Endothelial cell of umbilical vein (primary cell): ENCODE measurements around the gene KIF5C. TPM values are rescaled to one million over a fixed set of nuclear protein-coding genes. Genes with fewer than 3 reads are reported as not detected.

Experiments
- BruUV-seq: library from RNA; stranded (reverse); fragments of 400-500 nt; replicated peaks from 2 replicates; lab custom pipeline; 2021; lab: Mats Ljungman, UMichigan
- CTCF ChIA-PET: fragments of 300-600, 350-600 bp; sonication (Branson Sonifier 250); formaldehyde crosslinking; loops from one replicate; lab custom pipeline; 2021; ENCODE audit warnings: antibody characterized with exemption, inconsistent platforms; lab: Charles Lee
- POLR2A ChIA-PET: fragments of 300-600, 350-600 bp; sonication (Branson Sonifier 250); formaldehyde crosslinking; loops from one replicate; lab custom pipeline; 2021; ENCODE audit warnings: antibody characterized with exemption, inconsistent platforms; lab: Charles Lee
- DNase-seq: peaks from one replicate; pipeline ENCODE4 v3.0.0-alpha.2; 2011; ENCODE audit warnings: low read depth, low spot score
- FAIRE-seq: peaks from 2 replicates; lab custom pipeline; 2011; peaks lifted over from hg19 to GRCh38; lab: Jason Lieb, UNC
- H2AFZ ChIP-seq: 2 replicates; pipeline ENCODE4 v1.6.0; 2012; ENCODE audit warnings: low read depth, low read length, control low read depth, inconsistent platforms
- H3K27ac ChIP-seq: 2 replicates; pipeline ENCODE4 v1.5.1; 2011; ENCODE audit warnings: low read depth, mild to moderate bottlenecking, control low read depth, low read length, moderate library complexity; ENCODE audit not compliant: insufficient read depth
- H3K27me3 ChIP-seq, 2 experiments: 2 replicates each; pipeline versions ENCODE4 v1.6.0 to v1.6.1; 2011; ENCODE audit warnings: low read length in 2 of 2, mixed read lengths in 1 of 2; ENCODE audit not compliant: control insufficient read depth in 2 of 2, insufficient read depth in 2 of 2
- H3K36me3 ChIP-seq, 2 experiments: 2 replicates in 1 of 2; 3 replicates in 1 of 2; pipeline ENCODE4 v1.5.1; 2011; ENCODE audit warnings: low read length in 2 of 2, mild to moderate bottlenecking in 1 of 2, moderate library complexity in 1 of 2; ENCODE audit not compliant: control insufficient read depth in 2 of 2, insufficient read depth in 2 of 2; ENCODE audit errors: extremely low read depth in 1 of 2
- H3K4me1 ChIP-seq: 3 replicates; pipeline ENCODE4 v1.5.1; 2011; ENCODE audit warnings: mild to moderate bottlenecking, low read length; ENCODE audit not compliant: control insufficient read depth, insufficient read depth; ENCODE audit errors: extremely low read depth
- H3K4me2 ChIP-seq: 2 replicates; pipeline ENCODE4 v1.6.1; 2011; ENCODE audit warnings: low read length, control low read depth, mixed read lengths; ENCODE audit not compliant: insufficient read depth
- H3K4me3 ChIP-seq, 3 experiments: fragments of 200-600 bp in 1 of 3; sonication (generic), shearing (Covaris generic) in 1 of 3; replicated peaks in 1 of 3; 2 replicates each; pipeline ENCODE4 v1.5.1; 2011 to 2016; ENCODE audit warnings: control low read depth in 3 of 3, low read length in 3 of 3, mild to moderate bottlenecking in 2 of 3, inconsistent platforms in 1 of 3, low read depth in 1 of 3, moderate library complexity in 1 of 3; ENCODE audit not compliant: insufficient read depth in 1 of 3
- H3K79me2 ChIP-seq: 2 replicates; pipeline ENCODE4 v1.6.0; 2012; ENCODE audit warnings: low read length, inconsistent platforms; ENCODE audit not compliant: control insufficient read depth, insufficient read depth
- H3K9ac ChIP-seq: replicated peaks from 2 replicates; pipeline ENCODE3; 2011; ENCODE audit warnings: low read length, control low read depth; ENCODE audit not compliant: insufficient read depth; ENCODE audit errors: extremely low read depth
- H3K9me1 ChIP-seq: replicated peaks from 3 replicates; pipeline ENCODE4 v1.6.0; 2011; ENCODE audit warnings: mild to moderate bottlenecking, low read length; ENCODE audit not compliant: control insufficient read depth, insufficient read depth; ENCODE audit errors: extremely low read depth
- H3K9me3 ChIP-seq: replicated peaks from 2 replicates; pipeline ENCODE4 v1.5.1; 2012; ENCODE audit warnings: low read length, inconsistent platforms; ENCODE audit not compliant: control insufficient read depth, insufficient read depth
- H4K20me1 ChIP-seq: replicated peaks from 2 replicates; pipeline ENCODE3; 2011; ENCODE audit warnings: mild to moderate bottlenecking, low read length; ENCODE audit not compliant: control insufficient read depth, insufficient read depth; ENCODE audit errors: extremely low read depth
- EZH2 ChIP-seq: IDR thresholded peaks from 2 replicates; pipeline ENCODE4 v1.6.1; 2012; ENCODE audit warnings: borderline replicate concordance, low read depth, mild to moderate bottlenecking, moderate library complexity, low read length, inconsistent platforms; ENCODE audit not compliant: severe bottlenecking
- FOS ChIP-seq: IDR thresholded peaks from 2 replicates; pipeline ENCODE4 v1.6.1; 2011; ENCODE audit warnings: mild to moderate bottlenecking, low read length, moderate library complexity, borderline replicate concordance; ENCODE audit not compliant: insufficient read depth
- MAX ChIP-seq: IDR thresholded peaks from 2 replicates; pipeline ENCODE4 v1.6.1; 2011; ENCODE audit not compliant: insufficient read depth, insufficient read length
- POLR2AphosphoS5 ChIP-seq: IDR thresholded peaks from 2 replicates; pipeline ENCODE4 v1.6.1; 2012; ENCODE audit warnings: low read depth, mild to moderate bottlenecking, control low read depth, low read length, moderate library complexity; ENCODE audit not compliant: insufficient read depth
- dilution Hi-C: fragments of 300-500 bp; cut with MboI; formaldehyde crosslinking; loops from one replicate; pipeline ENCODE4 v1.15.0; 2019; ENCODE audit warnings: low sequenced_read_pairs; ENCODE audit not compliant: extremely low pct_ligation_motif_present
- intact Hi-C: fragments of 100-400 bp; cut with micrococcal nuclease; formaldehyde crosslinking; loops from one replicate; pipeline ENCODE4 v1.10.0; 2022
- polyA plus RNA-seq, 4 experiments: library from polyadenylated mRNA; depleted of rRNA in 3 of 4; stranded (reverse) in 3 of 4; unstranded in 1 of 4; fragments of >200 nt; gene quantifications; 2 replicates each; pipeline versions ENCODE4 v1.2.1 to v1.2.3, GENCODE V29; 2011 to 2012; ENCODE audit warnings: missing spikeins in 1 of 4
- total RNA-seq: library from RNA; stranded (reverse); gene quantifications from 2 replicates; pipeline ENCODE4 v1.2.3, GENCODE V29; 2021

Gene KIF5C
- total and polyA plus RNA-seq, 2 donors (not counting 3 experiments of a cell fraction or from before 2014, with no cell fraction given): 0.01 to 0.55 TPM

DNA sequence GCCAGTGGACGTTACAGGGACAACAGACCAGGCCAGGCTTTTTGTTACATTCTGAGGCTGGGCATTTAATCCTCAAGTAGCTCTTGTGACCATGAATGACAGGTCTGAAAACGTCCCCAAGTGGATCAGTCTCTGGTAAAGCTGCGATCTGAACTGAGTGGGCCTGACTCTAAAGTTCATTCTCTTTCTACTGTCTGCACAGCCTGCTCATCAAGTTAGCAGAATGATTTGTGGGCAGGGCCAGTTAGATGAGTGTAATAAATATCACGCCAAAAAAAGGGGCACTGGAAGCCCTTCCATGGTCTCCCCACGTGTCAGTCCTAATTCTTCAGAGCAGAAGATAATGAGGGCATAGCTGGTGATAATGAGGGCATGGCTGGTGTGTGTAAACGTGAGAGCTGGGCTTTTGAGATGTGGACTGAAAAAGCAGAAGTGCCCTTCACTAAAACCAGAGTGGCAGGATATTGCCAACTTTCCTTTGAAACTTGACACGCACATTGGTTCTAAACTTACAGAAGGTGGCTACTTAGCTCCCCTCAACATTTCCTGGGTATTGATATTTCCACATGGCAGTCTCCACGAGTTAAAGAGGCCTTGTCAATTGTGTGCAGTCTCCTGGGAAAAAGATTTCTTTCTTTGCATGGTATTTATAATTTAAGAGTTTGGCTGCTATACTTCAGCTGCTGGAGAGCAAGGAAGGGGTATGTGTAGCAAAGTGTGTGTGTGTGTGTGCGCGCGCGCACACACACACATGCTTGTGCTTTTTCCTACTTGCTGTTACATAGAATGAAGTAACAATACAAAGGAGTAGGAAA lies 90.8 kb downstream of the KIF5C start:
- H3K4me1 ChIP-seq: no peaks in the 10 kb centered on the region
- no peak for FAIRE-seq

GRCh38 chr2:148966438-148966758 lies 91.4 kb downstream of the KIF5C start:
- Histone ChIP-seq H2AFZ (no peak overlapping the region), H3K4me2 (no peak overlapping the region), H3K27me3 (peaks cover 0 to 2% of the 10 kb centered on the region in 2 experiments), H3K9me3 (no peaks in the 10 kb centered on the region), H3K4me3 (no peak overlapping the region), H4K20me1 (no peaks in the 10 kb centered on the region), H3K9ac (no peak overlapping the region), H3K4me1 (no peaks in the 10 kb centered on the region), H3K79me2 (no peaks in the 10 kb centered on the region), H3K36me3 (no peaks in the 10 kb centered on the region), H3K9me1 (no peaks in the 10 kb centered on the region), H3K27ac (no peak overlapping the region)
- CTCF ChIA-PET: interaction anchor here (0.9 kb wide), 1 partner anchor 31 kb away, joined by 3 read pairs; no protein-coding TSS in a partner anchor
- intact Hi-C loops: no loop called here
- FAIRE-seq (no peak), DNase-seq (no peak)
- POLR2A ChIA-PET: no interaction called here
- TF ChIP-seq MAX: no peak
- TF ChIP-seq FOS: no peak
- no peak for TF ChIP-seq EZH2
- TF ChIP-seq POLR2AphosphoS5: no peak
- BruUV-seq: no TSS peak
- dilution Hi-C loops: no loop called here

More for the DNA sequence above, 90.8 kb downstream of the KIF5C start:
- Histone ChIP-seq H3K9me1 (no peaks in the 10 kb centered on the region), H3K79me2 (no peaks in the 10 kb centered on the region), H3K27ac (no peak overlapping the region), H3K36me3 (no peaks in the 10 kb centered on the region), H3K4me2 (no peak overlapping the region), H3K27me3 (peaks cover 0 to 2% of the 10 kb centered on the region in 2 experiments), H4K20me1 (no peaks in the 10 kb centered on the region), H2AFZ (no peak overlapping the region), H3K4me3 (no peak overlapping the region), H3K9ac (no peak overlapping the region), H3K9me3 (no peaks in the 10 kb centered on the region)
- no peak for DNase-seq
- no peak for TF ChIP-seq POLR2AphosphoS5
- no TSS peak for BruUV-seq
- dilution Hi-C loops: no loop called here
- intact Hi-C loops: no loop called here
- POLR2A ChIA-PET: no interaction called here
- CTCF ChIA-PET: interaction anchor here (0.9 kb wide), 1 partner anchor 30 kb away, joined by 3 read pairs; no protein-coding TSS in a partner anchor
